ENCODE measurements around the gene MRPS9. TPM values are rescaled to one million over a fixed set of nuclear protein-coding genes. Genes with fewer than 3 reads are reported as not detected.

The MRPS9 gene
- total RNA-seq, 2 donors from 2014 or later = 12.2 to 13.2 TPM

DNA sequence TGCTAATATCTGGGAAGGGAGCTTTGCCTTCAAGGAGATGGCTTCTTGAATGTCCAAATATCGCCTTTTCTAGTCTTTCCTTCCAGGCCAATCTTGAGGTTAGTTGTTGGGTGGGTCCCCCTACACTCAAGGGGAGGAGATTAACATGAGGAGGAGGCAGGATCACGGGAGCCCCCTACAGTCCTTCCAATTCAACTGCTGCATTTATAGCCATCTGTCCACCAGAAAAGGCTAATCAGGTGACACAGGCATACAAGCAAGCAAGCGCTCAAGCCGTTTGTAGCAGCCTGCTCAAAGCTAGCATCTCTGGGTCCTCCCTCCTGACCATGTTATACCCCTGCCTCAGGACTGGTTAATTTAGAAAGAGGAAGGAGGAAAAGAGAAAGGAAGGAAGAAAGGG lies 87.6 kb downstream of the MRPS9 start:
- no peak for ATAC-seq
- Histone ChIP-seq H3K27me3 (no peaks in the 10 kb centered on the region), H3K9me3 (no peaks in the 10 kb centered on the region), H3K36me3 (replicated peaks in 1 of 2; ENCODE audit: insufficient read depth in 1 of 2, low read depth in 2 of 2) (no peaks in the 10 kb centered on the region), H3K4me3 (no peak overlapping the region), H3K4me1 (no peaks in the 10 kb centered on the region), H3K27ac (no peak overlapping the region)
- WGBS, 2 donors = 47 to 49% methylated on average over 4 of the region's 4 CpGs
- no peak for TF ChIP-seq POLR2A (IDR thresholded peaks at IDR 0.05)
- TF ChIP-seq, protein P1, sequence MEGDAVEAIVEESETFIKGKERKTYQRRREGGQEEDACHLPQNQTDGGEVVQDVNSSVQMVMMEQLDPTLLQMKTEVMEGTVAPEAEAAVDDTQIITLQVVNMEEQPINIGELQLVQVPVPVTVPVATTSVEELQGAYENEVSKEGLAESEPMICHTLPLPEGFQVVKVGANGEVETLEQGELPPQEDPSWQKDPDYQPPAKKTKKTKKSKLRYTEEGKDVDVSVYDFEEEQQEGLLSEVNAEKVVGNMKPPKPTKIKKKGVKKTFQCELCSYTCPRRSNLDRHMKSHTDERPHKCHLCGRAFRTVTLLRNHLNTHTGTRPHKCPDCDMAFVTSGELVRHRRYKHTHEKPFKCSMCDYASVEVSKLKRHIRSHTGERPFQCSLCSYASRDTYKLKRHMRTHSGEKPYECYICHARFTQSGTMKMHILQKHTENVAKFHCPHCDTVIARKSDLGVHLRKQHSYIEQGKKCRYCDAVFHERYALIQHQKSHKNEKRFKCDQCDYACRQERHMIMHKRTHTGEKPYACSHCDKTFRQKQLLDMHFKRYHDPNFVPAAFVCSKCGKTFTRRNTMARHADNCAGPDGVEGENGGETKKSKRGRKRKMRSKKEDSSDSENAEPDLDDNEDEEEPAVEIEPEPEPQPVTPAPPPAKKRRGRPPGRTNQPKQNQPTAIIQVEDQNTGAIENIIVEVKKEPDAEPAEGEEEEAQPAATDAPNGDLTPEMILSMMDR (IDR thresholded peaks at IDR 0.05) = no peak
- DNase-seq = no peak
- intact Hi-C loops (cut with DNase I) = no loop called here

DNA sequence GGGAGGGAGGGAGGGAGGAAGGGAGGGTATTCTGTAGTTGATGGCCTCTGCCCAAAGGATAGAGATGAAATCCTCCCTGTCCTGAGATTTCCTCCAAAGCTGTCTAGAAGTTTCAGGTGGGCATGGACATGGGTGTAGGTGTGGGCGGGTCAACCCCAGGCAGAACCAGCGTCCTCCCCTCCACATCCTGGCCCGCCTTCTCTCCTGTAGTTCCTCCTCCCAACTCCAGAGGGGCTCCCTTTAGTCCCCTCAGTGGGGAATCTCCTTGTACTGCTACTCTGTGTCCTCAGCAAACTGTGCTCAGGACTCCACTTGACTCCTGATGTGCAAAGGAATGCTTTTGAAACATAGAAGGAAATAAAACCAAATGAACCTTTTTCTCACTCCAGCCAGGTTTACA lies 88.1 kb downstream of the MRPS9 start:
- DNase-seq = no peak
- WGBS, 2 donors = 75 to 77% methylated on average over 3 of the region's 3 CpGs
- TF ChIP-seq, protein P1 (IDR thresholded peaks at IDR 0.05) = no peak
- no peak for TF ChIP-seq POLR2A (IDR thresholded peaks at IDR 0.05)

GRCh38 chr2:105126336-105126735 lies 88.5 kb downstream of the MRPS9 start:
- Histone ChIP-seq H3K36me3 (replicated peaks in 1 of 2; ENCODE audit: insufficient read depth in 1 of 2, low read depth in 2 of 2) (no peaks in the 10 kb centered on the region), H3K27ac (no peak overlapping the region), H3K27me3 (no peaks in the 10 kb centered on the region), H3K9me3 (no peaks in the 10 kb centered on the region), H3K4me1 (no peaks in the 10 kb centered on the region), H3K4me3 (no peak overlapping the region)
- DNase-seq (no peak), ATAC-seq (no peak)
- TF ChIP-seq POLR2A (IDR thresholded peaks at IDR 0.05) = no peak
- TF ChIP-seq, protein P1 (IDR thresholded peaks at IDR 0.05) = no peak
- intact Hi-C loops (cut with DNase I) = no loop called here
- 78 to 83% methylated on average over 5 of the region's 5 CpGs for WGBS, 2 donors

More for the DNA sequence above, 88.1 kb downstream of the MRPS9 start:
- Histone ChIP-seq H3K27ac (no peak overlapping the region), H3K4me1 (no peaks in the 10 kb centered on the region), H3K27me3 (no peaks in the 10 kb centered on the region), H3K4me3 (no peak overlapping the region), H3K9me3 (no peaks in the 10 kb centered on the region), H3K36me3 (replicated peaks in 1 of 2; ENCODE audit: insufficient read depth in 1 of 2, low read depth in 2 of 2) (no peaks in the 10 kb centered on the region)
- ATAC-seq = no peak
- intact Hi-C loops (cut with DNase I) = no loop called here

DNA sequence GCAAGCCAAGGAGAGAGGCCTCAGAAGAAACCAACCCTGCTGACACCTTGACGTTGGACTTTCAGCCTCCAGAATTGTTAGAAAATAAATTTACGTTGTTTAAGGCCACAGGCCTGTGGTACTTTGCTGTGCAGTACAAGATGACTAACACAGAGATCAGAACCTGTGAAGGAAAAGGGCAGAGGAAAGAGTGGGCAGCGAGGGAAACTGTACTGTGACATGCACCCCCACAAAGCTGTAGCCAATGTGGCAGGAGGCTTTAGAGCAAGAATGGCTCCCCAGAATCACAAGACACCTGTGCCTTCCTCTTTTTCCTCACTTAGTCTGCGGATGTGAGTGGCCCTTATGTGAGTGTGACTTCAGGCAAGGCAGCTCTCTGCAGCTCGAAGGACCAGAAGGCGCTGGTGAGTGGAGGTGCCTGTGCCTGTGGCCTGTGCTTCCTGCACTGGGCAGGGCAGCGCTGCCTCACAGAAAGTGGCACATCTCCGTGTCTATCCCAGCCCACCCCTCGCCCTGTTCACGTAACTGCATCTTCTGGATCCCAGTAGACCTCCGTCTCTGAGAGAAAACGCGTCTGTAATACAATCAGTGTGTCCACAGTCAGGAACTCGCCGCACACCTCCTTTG lies 89.5 kb downstream of the MRPS9 start:
- intact Hi-C loops (cut with DNase I) = no loop called here
- H3K4me3 ChIP-seq = no peak overlapping the region
- DNase-seq (no peak), ATAC-seq (no peak)
- H3K9me3 ChIP-seq = no peaks in the 10 kb centered on the region
- no peak overlapping the region for H3K27ac ChIP-seq
- no peaks in the 10 kb centered on the region for H3K4me1 ChIP-seq
- no peaks in the 10 kb centered on the region for H3K36me3 ChIP-seq (replicated peaks in 1 of 2; ENCODE audit: insufficient read depth in 1 of 2, low read depth in 2 of 2)
- TF ChIP-seq POLR2A (IDR thresholded peaks at IDR 0.05) = no peak
- TF ChIP-seq, protein P1 (IDR thresholded peaks at IDR 0.05) = no peak
- H3K27me3 ChIP-seq = no peaks in the 10 kb centered on the region
- 85 to 90% methylated on average over 15 of the region's 15 CpGs for WGBS, 2 donors

DNA sequence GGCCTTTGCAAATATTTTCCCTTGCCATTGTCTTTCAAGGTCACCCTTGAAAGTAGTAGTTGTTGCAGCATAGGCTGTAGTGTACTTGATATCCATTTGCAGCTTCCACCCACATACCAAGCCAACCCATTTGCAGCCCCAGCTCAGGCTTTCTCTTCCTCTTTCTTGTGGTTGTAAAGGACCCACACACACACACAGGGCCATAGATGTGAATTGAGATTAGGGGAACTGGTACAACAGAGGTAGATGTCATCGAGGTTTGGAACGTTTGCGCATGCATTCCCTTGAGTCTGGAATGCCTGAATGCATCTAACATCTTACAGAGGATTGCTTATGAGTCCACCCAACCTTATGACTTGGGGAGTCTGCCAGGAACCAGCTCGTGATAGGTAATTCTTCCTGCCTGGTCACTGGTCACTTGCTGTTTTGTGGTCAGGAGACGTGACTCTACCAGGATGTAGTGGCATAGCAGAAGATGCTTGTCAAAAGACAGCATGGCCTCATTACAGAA lies 91.9 kb downstream of the MRPS9 start:
- no peaks in the 10 kb centered on the region for H3K36me3 ChIP-seq (replicated peaks in 1 of 2; ENCODE audit: insufficient read depth in 1 of 2, low read depth in 2 of 2)
- WGBS, 2 donors = 77 to 79% methylated on average over 4 to 5 of the region's 5 CpGs
- ATAC-seq (no peak), DNase-seq (no peak)
- H3K9me3 ChIP-seq = no peaks in the 10 kb centered on the region
- intact Hi-C loops (cut with DNase I) = no loop called here
- no peaks in the 10 kb centered on the region for H3K4me1 ChIP-seq
- H3K27me3 ChIP-seq = no peaks in the 10 kb centered on the region
- no peak overlapping the region for H3K4me3 ChIP-seq
- no peak overlapping the region for H3K27ac ChIP-seq
- TF ChIP-seq, protein P1 (IDR thresholded peaks at IDR 0.05) = no peak
- no peak for TF ChIP-seq POLR2A (IDR thresholded peaks at IDR 0.05)
